GM23248 (cell line): ENCODE measurements around the gene OPN1LW. TPM values are rescaled to one million over a fixed set of nuclear protein-coding genes. Genes with fewer than 3 reads are reported as not detected.

ENCODE experiments used
- DNase-seq: peaks from one replicate; pipeline ENCODE4 v3.0.0-alpha.2; 2015
- H2AFZ ChIP-seq: fragments of 200-600 bp; sonication (generic); 2 replicates; pipeline ENCODE4 v1.6.1; 2016; ENCODE audit warnings: antibody characterized with exemption
- H3F3A ChIP-seq: fragments of 200-600 bp; sonication (generic); 2 replicates; pipeline ENCODE4 v1.6.1; 2016; ENCODE audit warnings: mild to moderate bottlenecking, antibody characterized with exemption, mixed run types; ENCODE audit not compliant: insufficient read depth
- H3K27ac ChIP-seq: fragments of 200-600 bp; sonication (generic); 2 replicates; pipeline ENCODE4 v1.5.1; 2016; ENCODE audit warnings: mild to moderate bottlenecking
- H3K27me3 ChIP-seq: fragments of 200-600 bp; sonication (generic); replicated peaks from 2 replicates; pipeline ENCODE4 v1.6.1; 2016; ENCODE audit warnings: mild to moderate bottlenecking; ENCODE audit not compliant: insufficient read depth
- H3K36me3 ChIP-seq: fragments of 200-600 bp; sonication (generic); 2 replicates; pipeline ENCODE4 v1.6.1; 2016; ENCODE audit warnings: low read depth, mild to moderate bottlenecking
- H3K4me1 ChIP-seq: fragments of 200-600 bp; sonication (generic); 2 replicates; pipeline ENCODE4 v1.6.1; 2016; ENCODE audit warnings: mild to moderate bottlenecking; ENCODE audit not compliant: insufficient read depth
- H3K4me2 ChIP-seq: fragments of 200-600 bp; sonication (generic); one replicate; pipeline ENCODE4 v1.6.1; 2016; ENCODE audit warnings: mild to moderate bottlenecking; ENCODE audit not compliant: unreplicated experiment
- H3K4me3 ChIP-seq: fragments of 200-600 bp; sonication (generic); 2 replicates; pipeline ENCODE4 v1.5.1; 2016; ENCODE audit warnings: mild to moderate bottlenecking
- H3K79me2 ChIP-seq: fragments of 200-600 bp; sonication (generic); 2 replicates; pipeline ENCODE4 v1.6.1; 2016; ENCODE audit warnings: mild to moderate bottlenecking; ENCODE audit not compliant: insufficient read depth
- H3K9ac ChIP-seq: fragments of 200-600 bp; sonication (generic); 2 replicates; pipeline ENCODE4 v1.6.1; 2016; ENCODE audit warnings: mild to moderate bottlenecking
- H3K9me2 ChIP-seq: fragments of 200-600 bp; sonication (generic); 2 replicates; pipeline ENCODE4 v1.6.1; 2016; ENCODE audit warnings: mixed run types, mild to moderate bottlenecking, moderate library complexity; ENCODE audit not compliant: insufficient read depth
- H3K9me3 ChIP-seq: fragments of 200-600 bp; sonication (generic); one replicate; pipeline ENCODE4 v1.6.1; 2017; ENCODE audit warnings: low read depth
- H4K20me1 ChIP-seq: fragments of 200-600 bp; sonication (generic); 2 replicates; pipeline ENCODE4 v1.6.0; 2016; ENCODE audit not compliant: insufficient read depth
- EZH2 ChIP-seq: fragments of 200-600 bp; sonication (generic); IDR thresholded peaks from 2 replicates; pipeline ENCODE4 v1.6.1; 2018; ENCODE audit warnings: antibody characterized with exemption, mild to moderate bottlenecking; ENCODE audit not compliant: insufficient read depth, poor library complexity, severe bottlenecking
- EZH2phosphoT487 ChIP-seq: fragments of 200-600 bp; sonication (generic); IDR thresholded peaks from 2 replicates; pipeline ENCODE4 v1.6.1; 2018; ENCODE audit warnings: antibody characterized with exemption, moderate library complexity, mild to moderate bottlenecking, low read depth; ENCODE audit not compliant: insufficient read depth
- WGBS, 2 experiments: methylation state at CpG; one replicate each; pipeline ENCODE4 v1.1.6; 2015 to 2017; ENCODE audit warnings: low lambda C conversion rate in 2 of 2, low coverage in 1 of 2; ENCODE audit errors: missing lambda C conversion rate in 2 of 2; 5-methylcytosine and 5-hydroxymethylcytosine counted together
- in situ Hi-C: fragments of 300-500 bp; cut with MboI; formaldehyde crosslinking; loops from 2 replicates; pipeline ENCODE4 v1.15.0; 2020
- polyA plus RNA-seq: library from polyadenylated mRNA; unstranded; fragments of >200 nt; fragmentation: Nextera tagmentation; extraction: Ambion mirVana; gene quantifications from 2 replicates; pipeline ENCODE4 v1.2.1, GENCODE V29; 2016
- total RNA-seq: library from RNA; depleted of rRNA; stranded (reverse); fragments of >200 nt; shearing (Covaris generic); gene quantifications from 2 replicates; pipeline ENCODE4 v1.2.3, GENCODE V29; 2014

The OPN1LW gene
- total and polyA plus RNA-seq, 2 experiments from 2014 or later, result not detected

DNA sequence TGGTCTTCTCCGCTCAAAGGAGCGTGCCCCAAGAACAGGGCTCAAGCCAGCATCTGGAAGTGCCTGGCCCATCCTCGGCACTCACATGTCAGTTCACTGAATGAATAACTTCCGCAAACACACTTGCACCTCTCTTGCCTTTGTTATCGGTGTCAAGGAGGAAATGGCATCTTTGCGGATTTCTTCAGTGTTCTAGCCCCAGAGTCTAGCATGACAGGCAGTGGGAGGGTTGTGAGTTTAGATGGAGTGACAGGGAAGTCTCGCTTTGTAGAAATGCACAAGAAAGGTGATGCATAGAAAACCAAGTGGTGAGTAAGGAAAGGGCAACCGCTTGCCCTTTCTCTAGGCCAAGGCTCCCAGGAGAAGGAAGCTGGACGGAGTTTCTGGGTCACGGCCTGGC is 29.0 kb upstream of the OPN1LW start:
- no peak overlapping the region for H3K27ac ChIP-seq
- no peak overlapping the region for H3K9ac ChIP-seq
- no peaks in the 10 kb centered on the region for H3K36me3 ChIP-seq
- no peaks in the 10 kb centered on the region for H3K4me1 ChIP-seq
- no peak for DNase-seq
- H4K20me1 ChIP-seq, result no peaks in the 10 kb centered on the region
- in situ Hi-C loops, result no loop called here
- no peaks in the 10 kb centered on the region for H3K9me2 ChIP-seq
- H3K4me3 ChIP-seq, result no peak overlapping the region
- WGBS, 2 experiments, result 91 to 95% methylated on average over 6 to 10 of the region's 10 CpGs
- no peaks in the 10 kb centered on the region for H3K79me2 ChIP-seq
- H2AFZ ChIP-seq, result no peak overlapping the region
- no peaks in the 10 kb centered on the region; the same call in 1 of the 2 replicates for H3K27me3 ChIP-seq
- H3K9me3 ChIP-seq, result no peaks in the 10 kb centered on the region
- H3K4me2 ChIP-seq, result no peak overlapping the region
- no peak for TF ChIP-seq EZH2phosphoT487
- TF ChIP-seq EZH2, result no peak
- H3F3A ChIP-seq, result no peaks in the 10 kb centered on the region

DNA sequence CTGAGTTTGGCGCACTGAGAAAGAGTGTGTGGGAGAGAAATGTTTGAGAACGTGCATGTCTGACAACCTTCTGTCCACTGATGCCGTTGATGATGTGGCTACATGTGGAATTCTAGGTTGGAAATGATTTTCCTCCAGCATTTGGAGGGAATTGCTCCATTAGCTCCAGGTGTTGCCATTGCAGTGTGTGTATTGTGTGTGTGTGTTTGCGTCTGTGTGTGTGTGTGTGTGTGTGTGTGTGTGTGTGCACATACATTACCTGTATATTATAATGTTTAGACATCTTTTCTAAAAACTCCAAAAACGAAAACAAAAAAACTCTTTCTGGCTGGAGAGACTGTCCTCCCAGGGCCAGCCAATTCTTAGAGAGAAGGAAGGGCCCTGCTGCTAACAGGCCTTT is 28.3 kb upstream of the OPN1LW start:
- Histone ChIP-seq H4K20me1 (no peaks in the 10 kb centered on the region), H3K27ac (no peak overlapping the region), H3K9me3 (no peaks in the 10 kb centered on the region), H3F3A (no peaks in the 10 kb centered on the region), H3K4me2 (no peak overlapping the region), H2AFZ (no peak overlapping the region), H3K4me1 (no peaks in the 10 kb centered on the region), H3K9me2 (no peaks in the 10 kb centered on the region), H3K4me3 (no peak overlapping the region), H3K27me3 (no peaks in the 10 kb centered on the region; the same call in 1 of the 2 replicates), H3K9ac (no peak overlapping the region), H3K36me3 (no peaks in the 10 kb centered on the region), H3K79me2 (no peaks in the 10 kb centered on the region)
- no peak for DNase-seq
- 51 to 65% methylated on average over 4 to 5 of the region's 5 CpGs for WGBS, 2 experiments
- TF ChIP-seq EZH2phosphoT487 (no peak), EZH2 (no peak)
- in situ Hi-C loops, result no loop called here

DNA sequence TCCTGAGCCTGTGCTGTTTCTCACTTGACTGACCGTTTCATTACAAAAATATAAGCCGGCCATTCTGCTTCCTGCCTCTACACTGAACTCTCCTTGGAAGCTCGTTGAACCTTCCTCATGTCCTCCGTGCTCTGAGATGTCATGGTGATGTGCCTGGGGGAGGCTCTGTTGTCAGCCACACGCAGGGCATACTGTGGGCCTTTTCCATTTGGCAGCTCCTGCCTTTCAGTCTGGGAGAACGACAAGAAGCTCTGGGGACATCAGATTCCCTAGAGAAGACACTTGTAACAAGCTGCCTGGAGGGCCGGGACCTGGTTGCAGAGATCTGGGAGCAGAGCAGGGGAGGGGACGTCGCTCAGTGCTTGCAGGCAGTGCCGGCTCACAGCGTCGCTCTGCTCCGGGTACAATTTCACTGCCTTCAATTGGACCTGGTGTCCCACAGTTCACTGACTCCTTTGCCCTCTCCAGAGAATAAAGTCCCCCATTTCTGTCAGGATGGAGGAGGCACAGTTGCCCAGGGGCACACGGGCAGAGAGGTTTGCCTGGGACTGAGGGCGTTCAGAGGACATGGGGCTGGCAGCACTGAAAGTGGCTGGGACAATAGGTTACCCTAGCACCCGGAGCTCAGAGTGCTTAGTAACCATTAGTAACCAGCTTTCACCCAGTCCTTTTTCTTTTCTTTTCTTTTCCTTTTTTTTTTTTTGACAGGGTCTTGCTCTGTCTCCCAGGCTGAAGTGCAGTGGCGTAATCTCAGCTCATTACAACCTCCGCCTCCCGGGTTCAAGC is 27.4 kb upstream of the OPN1LW start:
- Histone ChIP-seq H3K27ac (no peak overlapping the region), H3K9me2 (no peaks in the 10 kb centered on the region), H3K4me1 (no peaks in the 10 kb centered on the region), H3K36me3 (no peaks in the 10 kb centered on the region), H3K9me3 (no peaks in the 10 kb centered on the region), H3K9ac (no peak overlapping the region), H3K4me3 (no peak overlapping the region), H2AFZ (no peak overlapping the region), H3F3A (no peaks in the 10 kb centered on the region), H3K27me3 (no peaks in the 10 kb centered on the region; the same call in 1 of the 2 replicates), H3K4me2 (no peak overlapping the region), H3K79me2 (no peaks in the 10 kb centered on the region), H4K20me1 (no peaks in the 10 kb centered on the region)
- TF ChIP-seq EZH2phosphoT487 (no peak), EZH2 (no peak)
- in situ Hi-C loops, result no loop called here
- no peak for DNase-seq
- WGBS, 2 experiments, result 60 to 70% methylated on average over 11 to 14 of the region's 19 CpGs

DNA sequence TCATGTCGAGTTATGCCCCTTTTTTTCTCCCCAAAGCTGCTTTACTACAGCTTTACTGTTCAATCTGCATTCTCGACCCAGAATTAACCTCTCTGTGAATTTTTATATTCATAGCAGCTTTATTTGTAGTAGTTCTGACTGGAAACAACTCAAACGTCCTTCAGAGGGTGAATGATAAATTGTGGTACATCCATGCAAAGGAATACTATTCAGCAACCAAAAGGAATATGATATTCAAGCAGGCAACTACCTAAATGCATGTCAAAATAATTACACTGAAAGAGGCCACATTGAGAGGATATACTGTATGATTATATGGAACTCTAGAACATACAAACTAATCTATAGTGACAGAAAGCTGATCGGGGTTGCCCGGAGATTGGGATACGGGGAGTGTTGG is 26.5 kb upstream of the OPN1LW start:
- no peaks in the 10 kb centered on the region for H3F3A ChIP-seq
- DNase-seq, result no peak
- 55 to 68% methylated on average over 6 of the region's 6 CpGs for WGBS, 2 experiments
- no peaks in the 10 kb centered on the region for H3K79me2 ChIP-seq
- in situ Hi-C loops, result no loop called here
- no peaks in the 10 kb centered on the region for H3K4me1 ChIP-seq
- H3K27ac ChIP-seq, result no peak overlapping the region
- no peaks in the 10 kb centered on the region for H3K36me3 ChIP-seq
- H2AFZ ChIP-seq, result no peak overlapping the region
- H3K9me2 ChIP-seq, result no peaks in the 10 kb centered on the region
- no peak overlapping the region for H3K9ac ChIP-seq
- no peak overlapping the region for H3K4me2 ChIP-seq
- no peaks in the 10 kb centered on the region for H4K20me1 ChIP-seq
- TF ChIP-seq EZH2phosphoT487 (no peak), EZH2 (no peak)
- H3K9me3 ChIP-seq, result no peaks in the 10 kb centered on the region
- no peak overlapping the region for H3K4me3 ChIP-seq
- no peaks in the 10 kb centered on the region; the same call in 1 of the 2 replicates for H3K27me3 ChIP-seq
